Transverse colon (tissue), 4 donors: ENCODE measurements around the gene AP2A1. TPM values are rescaled to one million over a fixed set of nuclear protein-coding genes. Genes with fewer than 3 reads are reported as not detected.
A peak's percentile ranks its signal among the peaks of the same experiment; 100 is the strongest.

Source experiments
- DNase-seq: peaks from one replicate; pipeline ENCODE4 v3.0.0-alpha.2; 2019
- H3K27ac ChIP-seq, 4 donors: fragments of 200-600 bp; sonication (generic); 2 replicates each; pipeline ENCODE4 v1.5.1; 2016 to 2018; ENCODE audit warnings: inconsistent platforms in 4 of 4
- H3K27me3 ChIP-seq: fragments of 200-600 bp; sonication (generic); 2 replicates; pipeline ENCODE4 v1.5.1; 2017; ENCODE audit warnings: inconsistent platforms
- H3K36me3 ChIP-seq, 4 donors: fragments of 200-600 bp; sonication (generic); 2 replicates each; pipeline ENCODE4 v1.5.1; 2017 to 2019; ENCODE audit warnings: inconsistent platforms in 4 of 4
- H3K4me1 ChIP-seq, 4 donors: fragments of 200-600 bp; sonication (generic); 2 replicates each; pipeline ENCODE4 v1.5.1; 2017 to 2020; ENCODE audit warnings: inconsistent platforms in 4 of 4
- H3K4me3 ChIP-seq, 4 donors: fragments of 200-600 bp; sonication (generic); 1 replicate in 1 of 4; 2 replicates in 3 of 4; pipeline versions ENCODE4 v1.5.1 to v1.6.1; 2017 to 2019; ENCODE audit warnings: inconsistent platforms in 4 of 4
- H3K9me3 ChIP-seq, 2 donors: fragments of 200-600 bp; sonication (generic); 2 replicates each; pipeline ENCODE4 v1.5.1; 2017 to 2019; ENCODE audit warnings: inconsistent platforms in 2 of 2
- CTCF ChIP-seq, 5 experiments: fragments of 200-600 bp in 3 of 5; fragments of 450-650 bp in 2 of 5; sonication (generic) in 3 of 5; IDR thresholded peaks; 1 replicate in 2 of 5; 2 replicates in 3 of 5; pipeline ENCODE4 v1.5.1; 2016 to 2017; ENCODE audit warnings: antibody characterized with exemption in 5 of 5, inconsistent platforms in 3 of 5, mild to moderate bottlenecking in 2 of 5, moderate library complexity in 1 of 5
- EP300 ChIP-seq: sonication (generic); formaldehyde crosslinking; IDR thresholded peaks from one replicate; pipeline ENCODE4 v1.6.1; 2017; ENCODE audit warnings: antibody characterized with exemption, low read depth
- POLR2A ChIP-seq: fragments of 450-650 bp; IDR thresholded peaks from one replicate; pipeline ENCODE4 v1.6.1; 2016; ENCODE audit warnings: antibody characterized with exemption, mild to moderate bottlenecking, moderate library complexity
- POLR2AphosphoS5 ChIP-seq, 3 donors: sonication (generic); formaldehyde crosslinking; IDR thresholded peaks; one replicate each; pipeline ENCODE4 v1.6.1; 2016; ENCODE audit warnings: antibody characterized with exemption in 3 of 3
- WGBS, 2 donors: methylation state at CpG; one replicate each; pipeline ENCODE4 v1.1.5; 2018; ENCODE audit warnings: low coverage in 1 of 2; 5-methylcytosine and 5-hydroxymethylcytosine counted together
- in situ Hi-C, 4 donors: fragments of 200-750 bp; cut with MboI; loops; one replicate each; pipeline versions ENCODE4 v1.15.0 to v1.15.1; 2017; ENCODE audit warnings: low sequenced_read_pairs in 3 of 4, low pct_ligation_motif_present in 1 of 4, low pct_unique_long_range_greater_than_20kb in 1 of 4
- intact Hi-C: fragments of 100-400 bp; cut with DNase I; formaldehyde crosslinking; loops from one replicate; pipeline ENCODE4 v1.15.1; 2023; ENCODE audit warnings: low total_unique reads
- total RNA-seq, 4 donors: library from RNA; depleted of rRNA; stranded (reverse); fragments of >200 nt; gene quantifications; one replicate each; pipeline ENCODE4 v1.1.0, GENCODE V29; 2016

The AP2A1 gene
- total RNA-seq, 4 donors from 2014 or later, result 71.1 to 125 (median 93.0) TPM

- in situ Hi-C loops (no loop called here), intact Hi-C loops (no loop called here)
- 80 to 84% methylated on average over 3 to 19 of the region's 32 CpGs for WGBS, 2 donors
- H3K4me1 ChIP-seq, result peaks cover 0 to 11% (median 4%) of the 10 kb centered on the region in 4 donors
- DNase-seq, result no peak
- TF ChIP-seq EP300 (no peak), CTCF (IDR thresholded peaks at IDR 0.05) (no peak), POLR2AphosphoS5 (IDR thresholded peaks at IDR 0.05) (no peak), POLR2A (no peak)
- H3K36me3 ChIP-seq, result peaks cover 0 to 31% (median 14%) of the 10 kb centered on the region in 4 donors
- peak overlapping the region; percentile 52 to 76 (median 58) for H3K27ac ChIP-seq
- H3K9me3 ChIP-seq, result no peaks in the 10 kb centered on the region
- no peaks in the 10 kb centered on the region for H3K27me3 ChIP-seq
- peak overlapping the region in 3 of 4 donors; percentile 24 to 46 (median 32) for H3K4me3 ChIP-seq
These were observed 34.6 kb downstream of the AP2A1 start for GRCh38 chr19:49801401-49801888.

- H3K36me3 ChIP-seq, result peaks cover 0 to 31% (median 12%) of the 10 kb centered on the region in 4 donors
- H3K4me1 ChIP-seq, result peaks cover 0 to 11% (median 4%) of the 10 kb centered on the region in 4 donors
- in situ Hi-C loops (no loop called here), intact Hi-C loops (no loop called here)
- peak overlapping the region; percentile 52 to 76 (median 58) for H3K27ac ChIP-seq
- no peaks in the 10 kb centered on the region for H3K9me3 ChIP-seq
- TF ChIP-seq POLR2A (no peak), POLR2AphosphoS5 (IDR thresholded peaks at IDR 0.05) (peak in 1 of 3 donors; percentile 19), EP300 (no peak), CTCF (IDR thresholded peaks at IDR 0.05) (peak in 1 of 5 experiments; percentile 13)
- H3K27me3 ChIP-seq, result no peaks in the 10 kb centered on the region
- 58 to 67% methylated on average over 10 to 32 of the region's 38 CpGs for WGBS, 2 donors
- H3K4me3 ChIP-seq, result peak overlapping the region; percentile 4 to 46 (median 28)
- peak; percentile 76 for DNase-seq
These were observed 35.3 kb downstream of the AP2A1 start for GRCh38 chr19:49801966-49802661.

DNA sequence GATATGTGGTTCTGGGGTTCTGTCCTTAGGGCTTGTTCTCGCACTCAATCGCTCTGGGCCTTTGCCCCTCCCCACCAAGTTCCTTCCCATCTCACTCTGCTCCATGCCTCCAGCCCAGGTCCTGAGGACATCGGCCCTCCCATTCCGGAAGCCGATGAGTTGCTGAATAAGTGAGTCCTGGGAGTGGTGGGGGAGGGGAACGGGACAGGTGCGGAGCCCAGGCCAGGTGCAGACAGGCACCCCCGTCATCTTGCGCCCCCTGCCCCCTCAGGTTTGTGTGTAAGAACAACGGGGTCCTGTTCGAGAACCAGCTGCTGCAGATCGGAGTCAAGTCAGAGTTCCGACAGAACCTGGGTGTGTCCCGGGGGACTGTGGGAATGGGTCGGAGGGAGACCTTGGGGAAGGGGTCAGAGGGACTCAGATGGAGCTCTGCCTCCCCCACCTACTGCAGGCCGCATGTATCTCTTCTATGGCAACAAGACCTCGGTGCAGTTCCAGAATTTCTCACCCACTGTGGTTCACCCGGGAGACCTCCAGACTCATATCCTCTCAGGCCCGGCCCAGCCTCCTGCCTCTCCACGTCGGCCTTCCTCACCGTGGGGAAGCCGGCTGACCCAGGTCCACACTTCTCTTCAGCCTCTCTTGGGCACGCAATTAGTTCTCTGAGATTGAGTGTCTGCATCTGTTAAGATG lies 36.2 kb downstream of the AP2A1 start:
- in situ Hi-C loops, result no loop called here
- peaks cover 0 to 11% (median 6%) of the 10 kb centered on the region in 4 donors for H3K4me1 ChIP-seq
- TF ChIP-seq EP300 (no peak), POLR2AphosphoS5 (IDR thresholded peaks at IDR 0.05) (no peak), POLR2A (no peak), CTCF (IDR thresholded peaks at IDR 0.05) (no peak)
- H3K36me3 ChIP-seq, result peaks cover 0 to 31% (median 10%) of the 10 kb centered on the region in 4 donors
- no peak for DNase-seq
- intact Hi-C loops, result no loop called here
- H3K27ac ChIP-seq, result peak overlapping the region; percentile 52 to 76 (median 58)
- H3K27me3 ChIP-seq, result no peaks in the 10 kb centered on the region
- no peaks in the 10 kb centered on the region for H3K9me3 ChIP-seq
- peak overlapping the region in 2 of 4 donors; percentile 32 to 46 for H3K4me3 ChIP-seq
- 88 to 100% methylated on average over 1 to 24 of the region's 24 CpGs for WGBS, 2 donors

- no peak for DNase-seq
- H3K9me3 ChIP-seq, result no peaks in the 10 kb centered on the region
- no peak overlapping the region for H3K4me3 ChIP-seq
- intact Hi-C loops, result no loop called here
- H3K4me1 ChIP-seq, result peaks cover 0 to 13% (median 9%) of the 10 kb centered on the region in 4 donors
- in situ Hi-C loops, result no loop called here
- WGBS, 2 donors, result 98% methylated on average over 6 of the region's 6 CpGs; no CpG with 5 or more reads in 1 of the 2 donors
- H3K36me3 ChIP-seq, result peaks cover 0 to 30% (median 10%) of the 10 kb centered on the region in 4 donors
- no peak overlapping the region for H3K27ac ChIP-seq
- no peaks in the 10 kb centered on the region for H3K27me3 ChIP-seq
- TF ChIP-seq POLR2A (no peak), EP300 (no peak), CTCF (IDR thresholded peaks at IDR 0.05) (no peak), POLR2AphosphoS5 (IDR thresholded peaks at IDR 0.05) (no peak)
These were observed 36.7 kb downstream of the AP2A1 start for GRCh38 chr19:49803529-49803856.
